ENCODE data around the gene SECISBP2L.

SECISBP2L gene

DNA sequence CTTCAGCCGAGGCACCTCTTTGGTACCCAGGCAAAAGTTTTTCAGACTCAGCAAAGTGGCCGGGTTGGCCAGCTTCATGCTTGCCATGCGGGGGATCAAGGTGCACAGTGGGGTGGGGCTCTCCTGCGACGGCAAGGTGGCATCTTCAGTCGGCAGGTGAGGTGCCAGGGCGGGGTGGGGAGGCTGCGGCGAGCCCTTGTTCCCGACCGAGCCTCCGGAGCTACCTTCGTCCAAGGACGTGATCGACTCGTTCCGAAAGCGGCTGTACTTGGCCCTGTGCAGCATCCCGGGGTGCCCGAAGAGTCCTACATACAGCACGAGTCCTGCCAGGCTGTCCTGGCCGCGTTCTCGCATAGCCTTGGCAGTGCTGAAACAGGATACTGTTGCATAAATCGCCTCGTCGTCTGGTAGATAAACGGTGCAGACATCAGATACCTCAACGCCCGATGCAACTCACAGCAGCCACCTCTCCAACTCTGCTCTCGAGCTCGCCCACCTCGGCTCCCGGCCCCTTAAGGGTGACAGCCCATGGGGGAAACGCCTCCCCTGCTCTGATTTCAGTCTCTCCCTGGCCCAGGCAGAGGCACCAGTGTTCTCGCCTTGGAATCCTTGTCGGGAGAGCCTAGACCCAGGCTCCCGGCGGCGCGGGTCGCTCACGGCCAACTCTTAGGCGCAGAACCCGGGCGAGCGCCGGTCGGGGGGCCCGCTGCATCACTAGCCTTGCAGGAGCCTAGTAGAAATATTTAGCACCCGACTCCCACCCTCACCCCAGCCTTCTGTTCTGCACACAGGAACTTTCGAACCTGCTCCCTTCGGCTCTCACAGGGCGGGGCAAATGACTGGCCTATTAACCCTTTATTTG is 83.4 kb downstream of the SECISBP2L start:
- peak; percentile 64 for DNase-seq

- DNase-seq, result no peak
Observed at GRCh38 chr15:48955967-48956366, 90.3 kb downstream of the SECISBP2L start.

DNA sequence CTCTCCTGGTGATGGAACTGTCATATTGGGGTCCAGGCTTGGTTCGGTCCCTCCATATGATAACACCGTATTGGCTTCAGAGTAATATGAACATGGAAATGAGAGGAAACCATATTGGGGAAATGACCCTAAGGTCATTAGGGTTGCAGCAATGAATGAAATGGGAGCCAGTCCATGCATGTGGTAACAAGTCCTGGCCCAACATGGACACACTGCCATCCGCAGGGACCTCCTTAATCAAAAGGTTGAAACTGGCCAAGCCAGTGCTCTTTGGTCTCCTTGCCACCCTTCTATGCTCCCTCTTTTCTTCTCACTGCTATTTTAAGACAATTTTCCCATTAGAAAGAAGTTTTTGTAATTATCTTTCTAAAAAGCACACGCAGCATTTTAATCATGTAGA is 90.9 kb downstream of the SECISBP2L start:
- no peak for DNase-seq

- DNase-seq, result no peak
Observed at GRCh38 chr15:48954538-48954937, 91.7 kb downstream of the SECISBP2L start.

- DNase-seq, result no peak
Observed at GRCh38 chr15:48946840-48947187, 99.4 kb downstream of the SECISBP2L start.

DNA sequence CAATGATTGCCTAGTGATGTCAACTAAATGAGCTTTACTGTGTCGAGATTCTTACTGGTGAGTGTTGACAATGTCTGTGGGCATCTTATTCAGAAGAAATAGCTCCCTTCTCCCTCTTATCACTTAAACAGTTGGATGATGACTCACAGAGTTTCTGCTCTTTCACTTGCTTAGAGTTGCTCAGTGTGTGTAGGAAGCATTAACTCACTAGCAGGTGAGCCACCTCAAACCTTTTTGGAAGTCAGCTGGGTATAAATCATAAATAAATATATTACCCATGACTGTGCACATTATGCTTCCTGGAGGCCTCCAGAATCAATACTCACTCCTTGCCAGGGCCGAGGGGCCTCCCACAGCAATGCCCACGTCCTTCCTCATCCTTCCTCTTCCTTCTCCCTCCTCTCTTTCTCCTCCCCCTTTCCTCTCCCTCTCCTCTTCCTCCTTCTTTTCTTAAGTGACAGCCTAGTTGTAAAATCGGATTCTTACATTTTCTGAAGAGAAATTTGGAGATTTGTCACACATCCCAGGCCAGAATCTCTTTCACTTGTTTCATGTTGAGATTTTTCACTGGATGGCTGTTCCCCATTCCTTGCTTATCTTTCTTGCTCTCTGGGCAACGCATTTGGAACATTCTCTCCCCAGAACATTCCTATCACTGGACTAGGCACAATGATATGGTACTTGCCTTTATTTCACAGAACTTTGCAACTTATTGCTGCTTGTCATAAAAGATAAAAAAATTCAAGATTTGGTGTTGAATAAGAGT is 100.0 kb downstream of the SECISBP2L start:
- DNase-seq, result peak; percentile 67

DNA sequence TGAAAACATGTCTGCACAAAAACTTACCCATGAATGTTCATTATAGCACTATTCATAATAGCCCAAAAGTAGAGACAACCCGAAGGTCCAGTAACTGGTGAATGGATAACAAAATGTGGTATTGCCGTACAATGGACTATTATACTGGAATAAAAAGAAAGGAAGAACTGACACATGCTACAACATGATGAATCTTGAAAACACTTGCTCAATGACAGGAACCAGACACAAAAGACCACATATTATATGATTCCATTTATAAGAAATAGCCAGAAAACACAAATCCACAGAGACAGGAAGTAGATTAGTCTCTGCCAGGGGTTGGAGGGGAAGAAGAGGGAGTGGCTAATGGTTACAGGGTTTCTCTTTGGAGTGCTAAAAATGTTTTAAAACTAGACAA is 100.9 kb downstream of the SECISBP2L start:
- DNase-seq, result peak; percentile 49

GRCh38 chr15:48941904-48942303 is 104.3 kb downstream of the SECISBP2L start:
- no peak for DNase-seq

GRCh38 chr15:48940508-48940907 is 105.7 kb downstream of the SECISBP2L start:
- no peak for DNase-seq

GRCh38 chr15:48939648-48940047 is 106.6 kb downstream of the SECISBP2L start:
- no peak for DNase-seq
